Dermis microvascular lymphatic vessel endothelial cell (primary cell): ENCODE data around the gene DLK1. TPM values are rescaled to one million over a fixed set of nuclear protein-coding genes. Genes with fewer than 3 reads are reported as not detected.

Experiments
- DNase-seq, 2 donors: peaks; one replicate each; pipeline versions ENCODE4 v3.0.0 to v3.0.0-alpha.2; 2010; ENCODE audit warnings: low read depth in 2 of 2
- total RNA-seq: library from RNA; depleted of rRNA; stranded (reverse); fragments of >200 nt; gene quantifications from 2 replicates; pipeline ENCODE4 v1.2.1, GENCODE V29; 2014

DLK1 gene
- total RNA-seq, 1 donor from 2014 or later, result not detected

GRCh38 chr14:100714258-100714892 is 12.3 kb upstream of the DLK1 start:
- DNase-seq, result no peak

- DNase-seq, result no peak
These were observed 11.4 kb upstream of the DLK1 start for GRCh38 chr14:100715332-100715731.

DNA sequence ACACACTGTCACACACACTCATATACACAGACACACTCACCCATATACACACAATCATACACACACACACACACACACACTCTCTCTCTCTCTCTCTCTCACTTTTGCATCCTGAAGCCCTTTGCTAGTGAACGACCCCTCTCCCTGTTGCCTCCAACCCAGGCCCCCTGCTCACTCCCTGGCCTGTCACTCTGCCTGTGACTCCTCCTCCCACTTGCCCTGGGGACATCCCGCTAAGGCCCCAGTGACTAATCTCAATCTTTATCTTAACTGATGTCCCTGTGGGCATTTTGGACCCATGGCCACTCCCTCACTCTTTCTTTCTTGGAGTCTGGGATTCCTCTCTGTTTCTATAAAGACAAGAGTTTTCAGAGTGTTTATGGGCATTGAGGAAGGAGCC is 10.9 kb upstream of the DLK1 start:
- no peak for DNase-seq

DNA sequence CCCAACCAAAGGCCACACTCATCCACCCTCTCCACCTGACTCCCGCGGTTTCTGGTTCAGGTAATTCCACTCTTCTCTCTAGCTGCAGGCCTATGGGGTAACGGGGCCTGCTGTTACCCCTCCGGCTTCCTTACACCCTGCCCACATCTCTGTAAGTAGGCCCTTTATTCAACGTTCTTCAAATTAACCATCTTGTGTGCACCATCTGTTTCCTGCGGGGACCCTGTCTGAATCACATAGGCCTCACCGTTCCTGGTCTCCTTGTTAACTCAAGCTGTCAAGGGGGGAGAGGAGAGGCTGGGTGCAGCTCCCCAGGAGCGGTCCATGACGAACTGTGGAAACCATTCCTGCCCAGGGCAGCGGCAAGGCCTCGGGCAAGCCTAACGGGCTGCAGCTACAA is 9.3 kb upstream of the DLK1 start:
- DNase-seq, result no peak

GRCh38 chr14:100719976-100720520 is 6.6 kb upstream of the DLK1 start:
- DNase-seq, result no peak

GRCh38 chr14:100721568-100721967 is 5.1 kb upstream of the DLK1 start:
- no peak for DNase-seq

DNA sequence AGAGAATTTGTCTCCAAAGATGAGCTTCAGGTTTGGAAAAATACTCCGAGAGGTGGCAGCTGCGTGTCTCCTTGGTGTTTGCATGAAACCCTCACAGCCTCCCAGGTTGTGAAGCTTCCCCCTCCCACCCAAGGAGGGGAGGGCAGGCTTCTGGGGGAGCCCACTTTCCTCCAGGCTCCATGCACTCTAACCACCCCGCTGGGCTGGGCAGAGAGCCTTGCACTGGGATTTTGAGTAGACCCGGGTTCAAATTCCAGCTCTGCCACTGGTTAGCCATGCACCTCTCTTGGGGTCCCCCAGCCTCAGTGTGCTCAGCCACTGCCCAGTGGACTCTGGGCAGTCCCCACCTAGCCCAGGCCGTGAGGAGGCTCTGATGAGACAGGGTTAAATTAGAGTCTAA is 4.3 kb upstream of the DLK1 start:
- DNase-seq, result no peak

DNA sequence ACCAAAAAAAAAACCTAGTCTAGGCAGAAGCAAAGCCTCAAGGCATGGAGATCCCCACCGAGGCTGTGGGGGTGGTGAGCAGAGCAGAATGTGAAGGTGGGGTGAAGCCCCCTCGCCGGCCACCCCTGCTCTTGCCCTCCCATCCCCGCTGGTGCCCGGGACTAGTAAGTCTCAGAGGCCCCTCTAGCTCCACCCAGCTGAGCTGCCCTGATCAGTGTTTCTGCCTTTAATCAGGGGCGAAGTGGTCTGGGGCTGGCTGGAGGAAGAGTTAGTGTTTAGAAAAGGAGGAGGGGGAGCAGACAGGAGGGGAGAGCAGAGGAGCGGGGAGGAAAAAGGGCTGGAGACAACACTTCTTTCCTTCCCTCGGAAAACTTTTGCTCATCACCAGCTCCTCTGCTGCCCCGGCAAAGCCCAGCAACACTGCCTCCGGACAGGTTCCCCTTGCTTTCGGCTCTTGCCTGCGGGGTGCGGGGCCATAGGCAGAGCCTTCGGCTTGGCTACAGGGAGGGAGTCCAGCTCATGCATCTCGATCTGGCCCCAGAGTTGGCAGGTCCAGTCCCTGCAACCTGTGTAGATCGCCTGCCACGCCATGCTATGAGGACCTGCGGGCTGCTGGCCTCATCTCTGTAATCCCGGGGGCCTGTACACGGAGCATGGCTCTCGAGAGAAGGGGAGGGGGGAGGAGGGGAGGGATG is 3.4 kb upstream of the DLK1 start:
- DNase-seq, result no peak

- no peak for DNase-seq
These were observed 2.8 kb upstream of the DLK1 start for GRCh38 chr14:100723830-100724437.

- DNase-seq, result no peak
These were observed 2.2 kb upstream of the DLK1 start for GRCh38 chr14:100724536-100724935.

DNA sequence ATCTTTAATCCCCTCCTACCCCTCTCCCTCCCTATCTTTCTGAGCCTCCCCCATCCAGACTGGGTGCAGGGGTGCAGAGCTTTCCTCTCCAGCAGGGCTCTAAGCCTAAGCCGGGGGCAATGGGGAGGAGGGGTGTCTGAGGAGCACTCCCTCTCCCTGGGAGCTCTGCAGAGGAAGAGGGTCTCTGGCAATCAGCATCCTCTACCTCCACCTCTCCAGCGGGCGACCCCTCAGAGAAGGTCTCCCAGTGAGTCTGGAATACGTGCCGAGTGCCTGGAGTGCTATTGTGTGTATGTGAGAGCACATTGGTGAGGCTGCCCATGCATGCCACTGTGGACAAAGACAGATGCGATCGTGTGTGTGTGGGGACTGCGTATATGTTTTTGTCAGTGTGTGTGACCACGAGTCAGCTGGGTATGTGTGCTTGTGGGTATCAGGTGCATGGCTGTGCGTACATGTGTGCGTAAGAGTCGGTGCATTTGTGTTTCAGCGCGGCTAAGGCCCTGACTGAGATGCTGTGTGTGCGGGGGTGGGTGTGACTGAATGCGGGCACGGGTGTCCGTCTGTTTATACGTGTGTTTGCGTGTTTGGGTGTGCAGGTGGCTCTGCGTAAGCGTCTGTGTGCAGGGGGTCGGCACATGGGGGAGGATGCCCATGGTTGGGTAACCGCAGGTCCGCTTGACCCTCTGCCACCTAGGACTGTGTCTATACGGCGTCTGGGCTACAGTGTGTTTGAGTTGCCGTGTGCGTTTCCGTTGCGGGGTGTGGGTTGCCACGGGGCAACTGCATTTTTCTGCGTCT is 905 bp upstream of the DLK1 start:
- no peak for DNase-seq

DNA sequence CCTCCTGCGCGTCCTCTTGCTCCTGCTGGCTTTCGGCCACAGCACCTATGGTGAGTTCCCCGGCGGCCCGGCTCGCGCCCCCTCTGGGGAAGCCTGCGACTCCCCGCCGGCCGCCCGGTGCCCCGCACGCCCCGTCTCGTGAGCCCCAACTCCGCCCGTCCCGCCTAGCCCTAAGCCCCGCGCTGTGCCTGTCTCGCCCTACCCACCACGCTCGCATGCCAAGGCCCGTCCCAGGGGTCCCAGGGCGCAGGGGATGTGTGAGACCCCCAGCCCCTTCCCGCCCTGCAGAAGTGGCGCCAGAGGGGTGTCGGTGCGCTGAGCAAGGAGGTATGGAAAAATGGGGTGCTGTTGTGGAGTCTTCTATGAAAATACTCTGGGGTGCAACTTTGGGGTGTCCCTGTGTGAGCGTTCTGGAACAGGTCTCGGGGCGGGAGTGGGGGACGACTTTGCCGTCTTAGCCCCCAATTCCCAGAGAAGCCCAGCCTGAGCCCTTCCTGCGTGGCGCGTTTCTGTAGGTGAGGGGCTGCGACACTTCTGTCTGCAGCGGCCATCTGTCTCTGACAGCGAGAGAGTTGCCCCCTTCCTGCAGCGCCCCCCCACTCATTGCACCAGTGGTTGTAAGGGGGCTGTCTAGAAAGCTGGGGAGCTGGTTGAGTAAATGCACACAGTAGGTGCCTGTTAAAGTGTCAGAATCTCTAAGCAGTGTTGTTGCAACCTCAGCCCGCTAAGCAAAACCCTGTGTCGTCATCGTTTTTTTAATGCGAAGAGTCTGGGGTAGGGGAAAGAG is 587 bp downstream of the DLK1 start:
- DNase-seq, result no peak

DNA sequence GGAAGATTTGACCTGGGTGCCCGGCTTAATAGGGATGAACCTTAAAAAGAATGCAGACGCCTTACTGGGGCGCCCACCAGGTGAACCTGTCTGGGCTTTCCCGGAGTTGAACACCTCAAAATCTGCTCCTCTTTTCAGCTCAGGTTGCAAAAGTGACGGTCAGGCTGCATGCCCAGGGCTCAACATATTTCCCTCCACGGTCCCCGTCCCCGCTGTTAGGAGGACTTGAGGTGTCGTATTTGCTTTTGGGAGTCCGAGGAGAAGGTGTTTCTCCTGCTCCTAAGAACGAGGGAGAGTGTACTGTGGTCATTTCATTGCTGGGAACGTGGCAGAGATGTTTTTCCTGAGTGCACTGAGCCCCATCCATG is 1.2 kb downstream of the DLK1 start:
- DNase-seq, result no peak

- no peak for DNase-seq
These were observed 2.3 kb downstream of the DLK1 start for GRCh38 chr14:100728962-100729361.

DNA sequence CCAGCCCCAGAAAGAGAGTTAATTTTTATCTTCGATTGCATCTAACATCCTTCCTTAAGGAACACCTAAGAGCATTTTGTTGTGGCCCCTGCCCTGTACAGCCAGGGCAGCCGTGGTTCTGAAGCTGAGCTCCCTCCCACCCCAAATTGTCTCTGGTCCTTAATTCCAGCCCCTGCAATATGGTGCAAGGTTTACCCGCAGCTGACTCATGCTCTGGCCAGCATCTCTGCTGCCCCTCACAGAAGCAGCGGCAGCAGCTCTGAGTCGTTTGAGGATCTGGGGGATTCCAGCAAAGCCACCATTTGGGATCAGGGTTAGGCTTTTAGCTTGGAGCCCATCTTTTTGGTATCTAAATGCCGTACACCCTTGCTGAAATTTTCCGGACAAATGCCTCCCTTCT is 3.3 kb downstream of the DLK1 start:
- DNase-seq, result no peak

DNA sequence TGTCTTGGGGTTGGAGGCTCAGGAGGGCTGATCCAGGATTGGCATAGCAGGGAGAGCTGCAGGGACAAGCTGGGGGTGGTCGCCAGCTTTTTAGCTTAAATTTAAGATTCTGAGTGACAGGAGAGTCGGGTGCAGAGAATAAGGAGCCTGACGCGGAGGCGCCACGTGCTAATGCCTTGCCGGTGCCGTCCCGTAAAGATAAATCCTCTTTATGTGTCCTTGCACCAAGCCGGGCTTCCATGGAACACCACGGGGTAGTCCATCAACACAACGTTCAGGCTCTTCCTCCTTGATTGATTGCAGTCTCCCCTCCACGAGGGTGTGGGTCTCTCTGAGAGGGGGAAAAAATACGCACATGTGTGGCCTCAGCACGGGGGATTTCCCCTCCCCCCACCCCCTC is 3.9 kb downstream of the DLK1 start:
- DNase-seq, result no peak

GRCh38 chr14:100731011-100731670 is 4.4 kb downstream of the DLK1 start:
- DNase-seq, result no peak

DNA sequence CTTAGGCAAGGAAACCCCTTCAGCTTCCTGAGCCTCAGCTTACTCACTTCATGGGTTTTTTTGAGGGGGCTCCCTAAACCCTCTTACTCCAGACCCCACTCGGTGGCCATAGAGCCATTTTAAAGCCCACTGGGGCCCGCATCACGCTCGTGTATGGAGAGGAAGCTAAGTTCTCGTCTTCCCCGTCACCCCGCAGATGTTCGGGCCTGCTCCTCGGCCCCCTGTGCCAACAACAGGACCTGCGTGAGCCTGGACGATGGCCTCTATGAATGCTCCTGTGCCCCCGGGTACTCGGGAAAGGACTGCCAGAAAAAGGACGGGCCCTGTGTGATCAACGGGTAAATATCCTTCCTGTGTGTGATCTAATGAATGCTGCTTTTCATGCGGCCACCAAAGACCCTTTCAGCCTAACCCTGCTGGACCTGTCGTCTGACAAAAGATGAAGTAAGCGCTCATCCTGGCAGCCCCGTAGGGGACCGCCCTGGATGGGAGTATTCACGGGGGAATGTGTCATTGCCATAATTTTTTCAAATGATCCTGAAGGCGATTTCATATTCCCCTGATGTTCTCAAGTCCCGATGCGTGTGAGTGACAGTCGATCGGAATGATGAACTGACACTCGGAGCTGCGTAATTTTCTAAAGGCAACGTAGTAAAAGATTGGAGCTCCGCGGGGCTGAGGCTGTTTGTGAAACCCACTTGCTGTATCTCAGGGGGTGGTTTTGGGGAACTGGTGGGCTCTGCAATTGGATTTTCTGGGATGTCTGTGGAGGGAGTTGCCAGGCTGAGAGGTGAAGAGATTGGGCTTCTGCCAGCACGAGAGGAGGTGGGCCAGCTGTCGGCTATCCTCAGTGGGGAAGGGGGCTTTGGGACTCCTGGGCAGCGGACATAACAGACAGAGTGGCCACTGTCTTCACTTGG is 5.4 kb downstream of the DLK1 start:
- DNase-seq, result no peak

DNA sequence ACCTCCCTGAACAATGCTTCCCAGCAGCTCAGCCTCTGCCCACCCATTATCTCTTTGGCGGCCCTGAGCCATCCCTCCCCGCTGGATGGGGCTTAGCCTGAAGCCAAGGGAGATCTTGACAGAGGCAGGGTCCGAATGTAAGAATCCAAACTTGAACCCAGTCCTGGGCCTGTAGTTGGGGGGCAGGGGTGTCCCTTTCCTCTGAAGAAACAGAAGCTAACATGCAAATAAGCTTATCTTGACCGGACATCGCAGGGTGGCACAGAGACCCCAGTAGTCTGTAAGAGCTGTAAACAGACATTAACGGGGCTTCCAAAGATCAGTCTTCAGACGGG is 6.0 kb downstream of the DLK1 start:
- DNase-seq, result no peak
